T-helper 1 cell treated with Interleukin-12 subunit alpha and Interleukin-12 subunit beta and Interleukin-4 antibody, amounts not matched to agents 30 ng/mL and 1 ng/mL, for 36 hours (primary cell): ENCODE results near the gene TBCB. TPM values are rescaled to one million over a fixed set of nuclear protein-coding genes. Genes with fewer than 3 reads are reported as not detected.

ENCODE experiments used
- intact Hi-C: fragments of 100-400 bp; cut with micrococcal nuclease; formaldehyde crosslinking; loops from one replicate; pipeline ENCODE4 v1.15.1; 2024
- total RNA-seq: library from RNA; stranded (reverse); gene quantifications from 2 replicates; pipeline ENCODE4 v1.2.3, GENCODE V29; 2022

The TBCB gene
- total RNA-seq, 1 donor from 2014 or later: 205 TPM

DNA sequence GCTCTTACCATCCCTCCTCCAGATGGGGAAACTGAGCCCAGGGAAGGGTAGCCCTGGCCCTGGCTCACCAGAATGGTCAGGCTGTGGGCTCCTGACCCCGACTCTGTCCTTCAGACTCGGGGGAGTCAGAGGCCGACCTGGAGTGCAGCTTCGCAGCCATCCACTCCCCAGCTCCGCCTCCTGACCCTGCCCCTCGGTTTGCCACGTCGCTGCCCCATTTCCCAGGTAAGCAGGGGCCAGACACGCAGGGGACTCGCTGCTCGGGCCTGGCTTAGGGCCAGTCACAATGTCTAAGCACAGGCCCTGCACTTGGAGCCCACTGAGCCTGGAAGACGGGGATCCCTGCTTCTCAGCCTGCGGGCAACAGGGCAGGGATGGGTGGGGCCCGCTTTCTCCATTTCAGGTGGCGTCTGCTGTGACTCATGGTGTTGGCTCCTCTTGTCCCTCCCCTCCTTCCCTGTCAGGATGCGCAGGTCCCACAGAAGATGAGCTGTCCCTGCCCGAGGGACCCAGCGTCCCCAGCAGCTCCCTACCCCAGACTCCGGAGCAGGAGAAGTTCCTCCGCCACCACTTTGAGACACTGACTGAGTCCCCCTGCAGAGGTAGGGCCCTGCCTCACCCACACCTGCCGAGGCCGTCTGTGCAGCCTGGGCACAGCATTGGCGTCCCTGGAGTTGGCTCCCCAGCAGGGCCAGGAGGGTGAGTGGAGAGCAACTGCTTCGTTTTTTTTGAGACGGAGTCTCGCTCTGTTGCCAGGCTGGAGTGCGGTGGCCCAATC is 13.5 kb upstream of the TBCB start:
- intact Hi-C loops: no loop called here

DNA sequence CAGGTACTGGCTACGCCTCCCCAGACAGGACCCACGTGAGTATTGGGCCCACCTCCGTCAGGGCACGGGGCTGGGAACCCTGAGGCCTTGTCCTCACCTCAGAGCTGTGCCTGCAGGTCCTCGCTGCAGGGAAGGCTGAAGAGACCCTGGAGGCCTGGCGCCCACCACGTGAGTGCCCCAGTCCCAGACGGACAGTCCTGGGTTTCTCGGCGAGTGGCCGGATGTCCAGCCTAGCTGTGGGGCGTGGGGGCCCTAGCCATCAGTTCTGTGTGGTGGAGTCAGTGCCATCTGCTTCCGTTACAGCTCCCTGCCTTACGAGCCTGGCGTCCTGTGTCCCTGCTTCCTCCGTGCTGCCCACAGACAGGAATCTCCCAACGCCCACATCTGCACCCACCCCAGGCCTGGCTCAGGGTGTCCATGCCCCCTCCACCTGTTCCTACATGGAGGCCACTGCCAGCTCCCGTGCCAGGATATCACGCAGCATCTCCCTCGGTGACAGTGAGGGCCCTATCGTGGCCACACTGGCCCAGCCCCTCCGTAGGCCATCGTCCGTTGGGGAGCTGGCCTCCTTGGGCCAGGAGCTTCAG is 12.1 kb upstream of the TBCB start:
- intact Hi-C loops: no loop called here

DNA sequence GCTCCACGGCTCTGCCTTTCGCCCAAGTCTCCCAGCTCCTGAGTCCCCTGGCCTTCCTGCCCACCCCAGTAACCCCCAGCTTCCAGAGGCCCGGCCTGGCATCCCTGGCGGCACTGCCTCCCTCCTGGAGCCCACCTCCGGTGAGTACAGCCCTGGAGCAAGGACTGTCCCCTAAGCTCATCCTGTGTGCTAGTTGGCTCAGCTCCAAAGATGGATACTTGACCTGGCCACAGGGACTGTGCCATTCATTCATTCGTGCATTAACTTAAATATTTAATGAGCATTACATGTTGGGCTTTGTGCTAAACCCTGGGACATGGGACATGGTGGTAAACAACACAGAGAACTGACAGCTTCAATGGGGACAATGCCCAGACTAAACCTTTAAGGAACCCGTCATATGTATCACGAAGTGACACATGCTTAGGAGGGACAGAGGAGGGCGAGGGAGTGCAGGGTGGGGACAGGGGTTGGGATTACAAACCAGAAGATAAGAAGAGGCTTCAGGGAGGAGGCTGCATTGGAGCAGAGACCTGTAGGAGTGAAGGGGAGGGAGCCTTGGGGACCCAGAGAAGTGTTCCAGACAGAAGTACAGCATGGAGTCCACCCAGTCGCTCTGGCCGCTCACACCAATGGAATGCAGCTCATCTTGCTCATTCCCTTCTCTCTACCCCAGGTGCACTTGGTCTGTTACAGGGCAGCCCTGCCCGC is 11.3 kb upstream of the TBCB start:
- intact Hi-C loops: no loop called here

DNA sequence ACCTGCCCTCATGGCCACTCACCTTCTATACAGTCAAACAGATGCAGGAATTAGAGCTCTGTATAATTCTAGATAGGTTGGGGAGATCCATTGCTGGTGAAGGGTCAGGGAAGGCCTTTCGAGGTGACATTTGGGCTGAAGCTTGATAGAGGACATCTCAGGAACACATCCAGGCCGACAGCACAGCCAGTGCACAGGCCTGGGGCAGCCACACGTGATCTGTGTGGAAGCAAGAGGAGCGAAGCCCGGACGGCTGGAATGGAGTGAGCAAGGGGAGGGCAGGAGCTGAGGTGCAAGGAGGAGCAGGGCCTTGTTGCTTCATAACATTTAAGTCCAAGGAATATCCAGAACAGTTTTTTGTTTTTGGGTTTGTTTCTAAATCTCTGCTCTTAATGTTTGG is 8.8 kb upstream of the TBCB start:
- intact Hi-C loops: no loop called here

DNA sequence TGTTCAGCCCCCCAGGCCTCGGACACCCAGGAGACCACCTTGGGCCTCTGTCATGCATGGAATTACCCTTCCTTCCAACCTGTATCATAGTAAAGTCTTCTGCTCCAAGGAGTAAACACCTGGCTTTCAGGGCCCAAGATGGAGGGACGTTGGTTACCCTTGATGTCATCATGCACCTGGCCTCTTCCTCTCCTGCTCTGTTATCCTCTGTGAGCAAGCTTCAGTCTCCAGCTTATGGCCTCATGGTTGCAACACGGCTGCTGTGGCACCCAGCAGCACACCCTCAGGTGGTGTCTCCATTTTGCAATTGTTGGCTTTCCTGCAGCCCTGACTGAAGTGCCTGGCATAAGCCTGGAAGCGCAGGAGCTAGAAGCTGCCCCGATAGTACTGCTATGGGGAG is 8.3 kb upstream of the TBCB start:
- intact Hi-C loops: no loop called here

DNA sequence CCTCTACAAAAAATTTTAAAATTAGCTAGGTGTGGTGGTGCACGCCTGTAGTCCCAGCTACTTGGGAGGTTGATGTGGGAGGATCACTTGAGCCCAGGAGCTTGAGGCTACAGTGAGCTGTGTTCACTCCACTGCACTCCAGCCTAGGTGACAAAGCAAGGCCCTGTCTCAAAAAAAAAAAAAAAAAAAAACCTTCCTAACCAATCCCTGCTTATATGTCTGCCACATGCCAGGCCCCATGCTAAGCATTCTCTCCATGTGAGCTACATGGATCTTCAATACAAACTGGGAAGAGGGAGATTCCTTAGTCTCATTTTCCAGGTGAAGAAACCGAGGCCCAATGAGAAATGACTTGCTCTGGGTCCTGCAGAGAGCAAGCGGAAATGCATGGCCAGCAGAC is 6.6 kb upstream of the TBCB start:
- intact Hi-C loops: no loop called here

DNA sequence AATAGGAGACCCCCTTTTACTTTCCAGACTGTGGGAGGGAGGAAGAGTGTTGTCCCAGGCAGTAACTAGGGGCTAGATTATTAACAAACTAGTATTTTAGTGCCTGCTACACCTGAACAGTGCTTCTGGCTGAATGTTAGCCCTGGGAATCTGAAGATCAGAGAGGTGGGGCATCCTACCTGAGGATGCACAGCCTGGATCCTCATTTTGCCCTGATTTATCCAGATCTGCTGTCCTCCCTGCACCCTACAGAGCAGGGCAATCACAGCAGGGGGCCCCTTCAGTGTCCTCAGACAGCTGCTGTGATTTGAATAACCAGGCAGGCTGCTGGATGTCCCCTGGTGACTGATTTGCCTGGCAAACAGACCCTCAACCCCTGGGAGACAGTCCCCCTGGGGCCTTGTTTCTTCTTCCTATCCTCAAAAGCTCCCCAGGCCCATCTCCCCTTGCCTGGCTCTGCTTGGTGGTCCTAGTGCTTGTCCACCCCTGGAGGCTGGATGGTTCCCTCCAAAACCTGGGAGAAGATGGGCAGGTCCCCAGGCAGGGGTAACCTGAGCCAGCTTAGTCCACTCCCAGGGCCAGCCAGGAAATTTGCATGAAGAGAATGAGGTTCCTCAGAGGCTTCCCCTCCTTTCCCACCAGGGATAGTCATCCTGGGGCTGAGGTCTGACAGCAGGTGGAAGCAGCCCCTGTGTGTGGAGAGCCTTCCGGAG is 4.6 kb upstream of the TBCB start, which contains the start of gene OVOL3:
Gene OVOL3, plus strand, starts transcription at position 657 of the 713 bp plus-strand sequence. CDS start 60 bp downstream, outside the sequence.
- intact Hi-C loops: loop anchor here (10.0 kb wide), 1 partner anchor 494 kb away; the partner anchor contains the start of gene ZNF382

DNA sequence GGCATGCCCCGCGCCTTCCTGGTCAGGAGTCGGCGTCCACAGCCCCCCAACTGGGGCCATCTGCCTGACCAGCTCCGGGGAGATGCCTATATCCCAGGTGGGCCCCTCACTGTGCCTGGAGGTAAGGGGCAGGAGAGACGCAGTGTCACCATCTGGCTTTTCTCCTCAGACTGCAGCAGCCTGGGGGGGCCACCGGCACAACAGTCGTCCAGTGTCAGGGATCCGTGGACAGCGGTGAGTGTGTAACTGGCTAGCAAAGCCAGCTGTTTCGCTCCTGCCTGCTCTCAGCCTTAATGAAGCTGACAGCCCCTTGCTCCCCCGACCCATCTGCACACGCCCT is 4.1 kb upstream of the TBCB start:
- intact Hi-C loops: loop anchor here (10.0 kb wide), 1 partner anchor 494 kb away; the partner anchor contains the start of gene ZNF382

DNA sequence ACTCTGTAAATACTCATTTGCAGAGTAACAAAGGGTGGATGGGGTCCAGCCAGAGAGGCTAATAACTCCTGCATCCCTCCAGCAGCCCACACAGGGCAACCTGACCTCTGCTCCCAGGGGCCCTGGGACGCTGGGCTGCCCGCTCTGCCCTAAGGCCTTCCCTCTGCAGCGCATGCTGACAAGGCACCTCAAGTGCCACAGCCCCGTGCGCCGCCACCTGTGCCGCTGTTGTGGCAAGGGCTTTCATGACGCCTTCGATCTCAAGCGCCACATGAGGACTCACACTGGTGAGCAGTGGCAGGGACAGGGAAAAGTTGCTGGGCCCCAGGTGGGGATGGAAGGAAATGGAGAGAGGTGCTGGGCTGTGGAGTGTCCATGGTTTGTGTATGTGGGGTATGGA is 2.6 kb upstream of the TBCB start:
- intact Hi-C loops: loop anchor here (10.0 kb wide), 1 partner anchor 492 kb away; the partner anchor contains the start of gene ZNF382

DNA sequence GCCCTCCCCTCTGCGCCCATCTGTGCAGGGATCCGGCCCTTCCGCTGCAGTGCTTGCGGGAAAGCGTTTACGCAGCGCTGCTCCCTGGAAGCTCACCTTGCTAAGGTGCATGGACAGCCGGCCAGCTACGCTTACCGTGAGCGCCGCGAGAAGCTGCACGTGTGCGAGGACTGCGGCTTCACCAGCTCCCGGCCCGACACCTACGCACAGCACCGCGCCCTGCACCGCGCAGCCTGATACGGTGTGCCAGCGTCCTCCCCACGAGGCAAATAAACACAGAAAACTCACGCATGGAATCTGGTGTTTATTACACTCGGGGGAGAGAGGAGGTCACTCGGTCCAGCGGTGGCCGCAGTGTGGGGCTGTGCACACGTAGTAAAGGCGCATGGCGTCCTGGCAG is 1.8 kb upstream of the TBCB start:
- intact Hi-C loops: loop anchor here (10.0 kb wide), 1 partner anchor 491 kb away; the partner anchor contains the start of gene ZNF382

DNA sequence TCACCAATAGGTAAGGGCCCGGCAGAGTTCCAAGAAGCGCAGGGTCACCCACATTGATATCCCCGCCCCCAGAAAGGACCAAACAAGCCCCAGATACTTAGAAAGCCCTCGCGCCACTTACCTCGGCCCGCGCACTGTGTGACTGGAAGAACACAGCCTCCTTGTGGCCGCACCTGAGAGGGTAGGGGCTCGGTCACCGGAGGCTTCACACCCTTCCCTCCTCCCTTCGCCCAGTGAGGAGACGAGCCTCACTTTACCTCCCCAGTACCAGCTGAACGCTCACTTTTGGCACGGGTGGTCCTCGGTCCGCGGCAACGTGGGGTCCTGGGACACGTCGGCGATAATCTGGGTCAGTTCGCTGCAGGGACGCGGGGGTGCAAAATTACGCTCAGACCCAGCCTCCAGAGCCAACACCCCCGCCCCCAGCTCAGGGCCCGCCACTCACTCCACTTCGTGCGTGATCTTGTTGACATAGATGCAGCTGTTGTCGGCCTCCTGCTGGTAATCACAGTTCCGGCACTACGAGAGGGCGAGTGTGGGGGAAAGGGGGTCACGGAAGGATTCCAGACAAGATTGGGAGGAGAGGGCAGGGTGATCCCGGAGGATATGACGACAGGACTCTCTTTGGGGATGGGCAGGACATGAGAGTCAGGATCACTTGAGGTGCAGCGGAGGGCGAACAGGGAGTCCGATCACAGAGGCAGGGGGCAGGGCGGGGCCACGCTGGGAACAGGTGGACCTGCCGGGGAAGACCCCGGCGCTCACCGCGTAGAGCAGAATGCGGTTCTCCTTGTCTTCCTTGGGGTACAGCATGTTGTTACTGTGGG is 1.2 kb upstream of the TBCB start:
- intact Hi-C loops: loop anchor here (1.0 to 10.0 kb wide), 3 partner anchors 100 to 491 kb away; partner anchors contain the start of genes ALKBH6, LIN37 and ZNF382

DNA sequence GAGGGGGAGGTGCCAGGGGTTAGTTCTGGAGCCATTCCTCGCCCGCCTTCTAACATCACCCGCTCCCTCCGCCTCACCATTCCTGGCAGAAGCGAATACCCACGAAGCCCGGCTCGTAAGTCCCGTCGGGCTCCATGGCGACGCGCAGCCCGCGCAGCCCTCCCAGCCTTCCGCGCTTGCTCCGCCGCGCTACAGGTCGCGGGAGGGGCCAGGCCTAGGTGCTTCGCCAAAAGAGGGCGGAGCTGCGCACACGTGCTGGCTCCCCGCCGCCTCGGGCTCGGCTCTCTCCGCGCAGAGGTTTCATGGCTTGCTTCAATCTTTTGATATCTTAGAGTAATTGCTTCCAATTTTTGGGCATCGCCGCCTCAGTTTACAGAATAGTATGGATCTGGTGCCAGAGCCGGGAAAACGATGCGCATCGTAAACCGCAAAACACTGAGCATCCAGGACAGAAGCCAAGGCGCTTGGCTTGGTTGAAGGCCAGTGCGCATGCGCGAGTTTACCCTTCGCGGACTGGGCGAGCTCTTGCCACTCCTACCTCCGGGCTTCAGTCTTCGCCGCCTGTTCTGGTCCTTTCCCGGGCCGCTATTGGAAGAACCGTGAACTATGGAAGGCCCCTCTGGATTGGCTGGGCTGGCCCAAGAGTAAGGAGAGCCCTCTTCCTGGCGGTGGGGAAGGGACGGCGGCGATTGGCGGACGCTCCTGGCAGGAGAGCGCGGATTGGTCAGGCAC is 381 bp upstream of the TBCB start, which contains the start of gene POLR2I:
Gene POLR2I, minus strand, starts transcription at position 155 of the 732 bp plus-strand sequence. Its CDS starts 19 bp downstream, at position 136.
- intact Hi-C loops: loop anchor here (1.0 to 10.0 kb wide), 15 partner anchors 12 to 490 kb away; partner anchors contain the start of genes ALKBH6, ARHGAP33, LIN37 and PROSER3

DNA sequence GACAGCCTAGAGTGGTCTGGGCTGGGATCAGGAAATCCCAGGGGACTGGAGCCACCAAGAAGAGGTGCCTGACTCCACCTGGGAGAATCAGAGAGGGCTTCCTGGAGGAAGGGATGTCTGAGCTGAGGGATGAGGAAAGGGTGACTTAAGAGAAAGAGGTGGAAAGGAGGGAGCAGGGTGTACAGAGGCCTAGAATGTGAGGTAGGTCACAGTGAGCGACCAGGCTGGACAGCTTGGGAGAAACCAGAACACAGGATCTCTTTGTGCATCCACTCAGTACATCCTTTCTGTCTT is 1.0 kb downstream of the TBCB start:
- intact Hi-C loops: loop anchor here (10.0 kb wide), 1 partner anchor 489 kb away; the partner anchor contains the start of gene ZNF382

DNA sequence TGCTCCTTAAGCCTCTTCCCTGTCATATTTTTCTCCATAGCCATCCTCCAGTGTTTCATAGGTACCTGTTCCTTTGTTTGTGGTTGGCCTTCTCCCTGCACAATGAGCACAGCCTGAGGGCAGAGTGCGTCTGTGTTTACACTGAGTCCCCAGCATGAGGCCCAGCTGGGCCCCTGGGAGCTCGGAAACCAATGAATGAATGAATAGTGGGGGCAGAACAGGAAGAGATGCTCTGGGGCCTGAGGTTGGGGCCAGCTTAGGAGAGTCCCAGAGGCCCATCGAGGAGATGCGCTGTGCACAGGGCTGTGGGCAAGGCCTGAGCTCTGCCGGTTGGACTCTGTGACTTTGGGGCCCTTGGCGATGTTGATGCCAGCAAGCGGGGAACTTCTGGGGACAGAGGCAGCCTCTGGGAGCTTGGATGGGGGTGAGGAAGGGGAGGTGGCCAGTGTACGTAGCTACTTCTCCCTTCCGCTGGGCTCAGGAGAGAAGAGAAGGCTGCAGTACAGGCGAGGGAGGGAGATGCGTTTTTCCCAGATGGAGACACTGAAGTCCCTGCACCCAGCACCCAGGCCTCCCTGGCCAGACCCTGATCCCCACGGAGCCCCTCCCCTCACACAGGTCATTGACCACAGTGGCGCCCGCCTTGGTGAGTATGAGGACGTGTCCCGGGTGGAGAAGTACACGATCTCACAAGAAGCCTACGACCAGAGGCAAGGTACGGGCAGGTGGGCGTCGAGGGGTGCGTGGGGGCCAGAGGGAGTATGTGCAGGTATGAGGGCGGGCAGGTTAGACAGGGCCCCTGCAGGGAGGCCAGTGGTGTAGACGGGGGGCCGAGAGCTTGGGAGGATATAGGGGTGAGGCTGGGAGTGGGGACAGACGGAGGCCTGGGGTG is 5.1 kb downstream of the TBCB start:
- intact Hi-C loops: loop anchor here (10.0 kb wide), 1 partner anchor 1194 kb away; no protein-coding TSS in a partner anchor

DNA sequence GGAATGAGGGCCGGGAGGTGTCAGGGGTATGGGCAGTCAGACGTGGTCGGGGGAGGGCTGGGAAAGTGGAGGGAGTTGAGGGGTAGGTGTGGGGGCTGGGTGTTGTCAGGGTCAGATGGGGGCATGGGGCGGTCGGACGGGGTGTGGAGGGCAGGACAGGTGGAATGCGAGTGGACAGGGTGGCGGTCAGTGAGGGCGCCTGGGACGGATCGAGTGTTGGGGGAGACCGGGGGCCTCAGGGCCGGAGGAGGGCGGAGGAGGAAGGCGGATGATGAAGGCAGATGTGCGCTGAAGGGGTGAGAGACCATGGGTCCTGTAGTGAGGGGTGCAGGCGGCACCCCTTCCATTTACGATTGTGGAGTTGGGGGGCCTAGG is 5.7 kb downstream of the TBCB start:
- intact Hi-C loops: loop anchor here (10.0 kb wide), 1 partner anchor 1194 kb away; no protein-coding TSS in a partner anchor

DNA sequence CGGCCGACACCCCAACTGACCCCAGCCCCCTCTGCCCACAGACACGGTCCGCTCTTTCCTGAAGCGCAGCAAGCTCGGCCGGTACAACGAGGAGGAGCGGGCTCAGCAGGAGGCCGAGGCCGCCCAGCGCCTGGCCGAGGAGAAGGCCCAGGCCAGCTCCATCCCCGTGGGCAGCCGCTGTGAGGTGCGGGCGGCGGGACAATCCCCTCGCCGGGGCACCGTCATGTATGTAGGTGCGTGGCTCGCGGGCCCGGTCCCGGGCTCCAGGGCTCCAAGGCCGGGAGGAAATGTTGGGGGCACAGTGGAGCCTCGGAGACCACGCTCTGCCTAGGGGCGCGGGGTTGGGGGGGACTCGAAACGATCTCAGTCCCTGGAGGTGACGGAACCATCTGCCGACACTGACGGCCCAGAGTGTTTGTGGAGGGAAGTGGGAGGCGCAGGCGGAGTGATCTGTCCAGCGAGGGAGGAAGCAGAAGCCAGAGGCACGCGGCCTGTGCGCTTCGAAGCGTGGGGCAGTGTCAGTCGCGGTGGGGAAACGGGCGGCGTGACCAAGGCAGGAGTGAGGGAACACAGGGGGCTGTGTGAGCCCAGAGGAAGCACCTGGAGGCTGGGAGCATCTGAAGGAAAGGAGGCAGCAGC is 6.3 kb downstream of the TBCB start:
- intact Hi-C loops: loop anchor here (10.0 kb wide), 1 partner anchor 1193 kb away; no protein-coding TSS in a partner anchor

DNA sequence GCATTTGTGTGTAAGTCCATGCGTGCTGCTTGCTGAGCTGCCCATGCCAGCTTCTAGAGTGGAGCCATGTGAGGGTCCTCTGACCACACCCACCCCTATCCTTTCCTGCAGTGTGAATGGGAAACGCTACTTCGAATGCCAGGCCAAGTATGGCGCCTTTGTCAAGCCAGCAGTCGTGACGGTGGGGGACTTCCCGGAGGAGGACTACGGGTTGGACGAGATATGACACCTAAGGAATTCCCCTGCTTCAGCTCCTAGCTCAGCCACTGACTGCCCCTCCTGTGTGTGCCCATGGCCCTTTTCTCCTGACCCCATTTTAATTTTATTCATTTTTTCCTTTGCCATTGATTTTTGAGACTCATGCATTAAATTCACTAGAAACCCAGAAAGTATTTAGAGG is 10.3 kb downstream of the TBCB start:
- intact Hi-C loops: loop anchor here (5.0 to 10.0 kb wide), 12 partner anchors 292 to 1532 kb away; partner anchors contain the start of genes ZFP30, ZFP82, ZNF260 and ZNF383

DNA sequence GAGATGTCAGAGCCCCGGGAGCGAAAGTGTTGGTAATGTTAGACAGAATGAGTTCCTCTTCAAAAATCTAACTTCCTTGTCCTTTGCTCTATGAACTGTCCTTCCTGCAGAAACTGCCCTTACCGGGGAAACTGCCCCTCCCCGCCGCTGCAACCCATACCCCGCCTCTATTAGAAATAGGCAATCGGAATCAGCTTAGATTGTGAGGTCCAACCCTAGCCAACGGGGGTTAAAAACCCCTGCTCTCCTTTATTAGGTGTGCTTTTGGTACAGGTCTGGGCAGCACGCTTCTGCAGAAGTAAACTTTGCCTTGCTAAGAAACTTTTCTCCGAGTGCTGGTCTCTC is 13.1 kb downstream of the TBCB start:
- intact Hi-C loops: loop anchor here (1.0 to 10.0 kb wide), 16 partner anchors 13 to 1779 kb away; partner anchors contain the start of genes SIPA1L3, ZFP14, ZFP30 and ZFP82
